Heart right ventricle (tissue), 16 donors: ENCODE data around the gene FRMD3. TPM values are rescaled to one million over a fixed set of nuclear protein-coding genes. Genes with fewer than 3 reads are reported as not detected.

Experiments used
- ATAC-seq, 8 donors: fragments of 200-7000 bp; cut with Tn5 transposase; one replicate each; pipeline ENCODE4 v1.9.1; 2020; ENCODE audit warnings: mild to moderate bottlenecking in 8 of 8, moderate library complexity in 8 of 8, moderate number of reproducible peaks in 1 of 8
- DNase-seq, 2 donors: peaks; one replicate each; pipeline ENCODE4 v3.0.0-alpha.2; 2020
- H3K27ac ChIP-seq, 10 donors: fragments of 200-600 bp; sonication (generic) in 2 of 10; one replicate each; pipeline versions ENCODE4 v1.5.0 to v1.8.0; 2020 to 2022; ENCODE audit warnings: mild to moderate bottlenecking in 3 of 10
- H3K27me3 ChIP-seq, 7 donors: fragments of 200-600 bp; one replicate each; pipeline ENCODE4 v1.8.0; 2021 to 2022; ENCODE audit warnings: mild to moderate bottlenecking in 2 of 7
- H3K36me3 ChIP-seq, 9 donors: fragments of 200-600 bp; sonication (generic) in 1 of 9; one replicate each; pipeline versions ENCODE4 v1.5.0 to v1.8.0; 2020 to 2022; ENCODE audit warnings: mild to moderate bottlenecking in 2 of 9
- H3K4me1 ChIP-seq, 9 donors: fragments of 200-600 bp; sonication (generic) in 1 of 9; one replicate each; pipeline versions ENCODE4 v1.5.0 to v1.8.0; 2020 to 2022; ENCODE audit warnings: mild to moderate bottlenecking in 4 of 9
- H3K4me3 ChIP-seq, 10 donors: fragments of 200-600 bp; sonication (generic) in 2 of 10; one replicate each; pipeline versions ENCODE4 v1.5.0 to v1.8.0; 2020 to 2022; ENCODE audit warnings: mild to moderate bottlenecking in 7 of 10, moderate library complexity in 2 of 10
- H3K9me3 ChIP-seq, 11 donors: fragments of 200-600 bp in 10 of 11; sonication (generic) in 2 of 11; one replicate each; pipeline versions ENCODE4 v1.5.0 to v1.8.0; 2013 to 2022; ENCODE audit warnings: mild to moderate bottlenecking in 2 of 11, control low read depth in 1 of 11, moderate library complexity in 1 of 11
- WGBS, 2 donors: extraction: QIAGEN DNeasy Blood & Tissue Kit; methylation state at CpG; one replicate each; pipeline ENCODE4 v1.1.7; 2013; ENCODE audit warnings: inconsistent platforms in 1 of 2; 5-methylcytosine and 5-hydroxymethylcytosine counted together
- intact Hi-C, 10 donors: fragments of 100-400 bp; cut with DNase I; formaldehyde crosslinking; loops; one replicate each; pipeline versions ENCODE4 v1.11.1 to v1.14.2; 2022
- polyA plus RNA-seq, 2 donors: library from polyadenylated mRNA; stranded (reverse); fragments of 200-250 nt; gene quantifications; one replicate each; pipeline ENCODE4 v1.2.3, GENCODE V29; 2013
- total RNA-seq, 10 donors: library from RNA; stranded (reverse); fragmentation: NEBNext Ultra II Directional in 3 of 10; extraction: Animal tissue kit (Norgen Biotek cat#: 25700) in 3 of 10; gene quantifications; one replicate each; pipeline versions ENCODE4 v1.2.1 to v1.2.4, GENCODE V29; 2021 to 2023
- TF ChIP-seq, protein P1 (sequence below), 9 donors: fragments of 200-600 bp; sonication (generic) in 2 of 9; IDR thresholded peaks; one replicate each; pipeline versions ENCODE4 v1.5.0 to v1.8.0; 2021 to 2022; ENCODE audit warnings: antibody characterized with exemption in 9 of 9, mild to moderate bottlenecking in 5 of 9, moderate library complexity in 1 of 9
- donor health status: Arrhythmogenic right ventricular cardiomyopathy.
- donor health status: ischemic (EF 13 %, LVEDD 7.1; RV severe dilation, severe dysfunction).
- donor health status: healthy with polysubstance abuse.
- donor health status: DM: no; HTN: yes; CAD: no.
- donor health status: DM: no; HTN: no; CAD: no.
- donor health status: ischemic (EF 25% LVEDD 6.9; RV normal size, moderate dysfunction).
- donor health status: ischemic (EF 25% LVEDD 5.7; RV mildly dilated, moderate dysfunction).
- donor health status: healthy.
- donor health status: DM: yes; HTN: yes; CAD: no.
- donor health status: Ischemic cardiomyopathy.
- donor health status: ischemic (EF 35%, LVEDD 5.7; RV mildly dilated, moderate dysfunction).
- donor health status: nonischemic (EF 11% LVEDD 7.7; RV severe dilation, severe dysfunction).
- donor health status: DM: yes; HTN: yes; CAD: no.
- donor health status: PGD.
- donor health status: ischemic (EF 29% LVEDD 5.4; RV normal size, mild dysfunction).
- donor health status: nonischemic (EF 23%, LVEDD 6.1; RV moderate dilation, normal function).

Gene FRMD3
- total and polyA plus RNA-seq, 12 donors = 23.1 to 145 (median 98.8) TPM

GRCh38 chr9:83234541-83234940 lies 303.7 kb downstream of the FRMD3 start:
- DNase-seq (peak in 1 of 2 donors; percentile 35), ATAC-seq (peak in 7 of 8 donors; percentile 61 to 85 (median 78))
- intact Hi-C loops = no loop called here
- no peaks in the 10 kb centered on the region for H3K36me3 ChIP-seq
- H3K9me3 ChIP-seq = peaks cover 0 to 7% (median 0%) of the 10 kb centered on the region in 11 donors
- H3K4me1 ChIP-seq = peaks cover 0 to 42% (median 23%) of the 10 kb centered on the region in 9 donors
- no peaks in the 10 kb centered on the region for H3K27me3 ChIP-seq
- WGBS, 2 donors = 23 to 35% methylated on average over 3 of the region's 3 CpGs
- TF ChIP-seq, protein P1, sequence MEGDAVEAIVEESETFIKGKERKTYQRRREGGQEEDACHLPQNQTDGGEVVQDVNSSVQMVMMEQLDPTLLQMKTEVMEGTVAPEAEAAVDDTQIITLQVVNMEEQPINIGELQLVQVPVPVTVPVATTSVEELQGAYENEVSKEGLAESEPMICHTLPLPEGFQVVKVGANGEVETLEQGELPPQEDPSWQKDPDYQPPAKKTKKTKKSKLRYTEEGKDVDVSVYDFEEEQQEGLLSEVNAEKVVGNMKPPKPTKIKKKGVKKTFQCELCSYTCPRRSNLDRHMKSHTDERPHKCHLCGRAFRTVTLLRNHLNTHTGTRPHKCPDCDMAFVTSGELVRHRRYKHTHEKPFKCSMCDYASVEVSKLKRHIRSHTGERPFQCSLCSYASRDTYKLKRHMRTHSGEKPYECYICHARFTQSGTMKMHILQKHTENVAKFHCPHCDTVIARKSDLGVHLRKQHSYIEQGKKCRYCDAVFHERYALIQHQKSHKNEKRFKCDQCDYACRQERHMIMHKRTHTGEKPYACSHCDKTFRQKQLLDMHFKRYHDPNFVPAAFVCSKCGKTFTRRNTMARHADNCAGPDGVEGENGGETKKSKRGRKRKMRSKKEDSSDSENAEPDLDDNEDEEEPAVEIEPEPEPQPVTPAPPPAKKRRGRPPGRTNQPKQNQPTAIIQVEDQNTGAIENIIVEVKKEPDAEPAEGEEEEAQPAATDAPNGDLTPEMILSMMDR (IDR thresholded peaks at IDR 0.05) = no peak
- peak overlapping the region in 6 of 10 donors; percentile 35 to 68 (median 50) for H3K27ac ChIP-seq
- H3K4me3 ChIP-seq = no peak overlapping the region

- WGBS, 2 donors = 57 to 59% methylated on average over 2 of the region's 2 CpGs
- ATAC-seq = peak in 5 of 8 donors; percentile 38 to 75 (median 53)
These were observed 304.6 kb downstream of the FRMD3 start for GRCh38 chr9:83233647-83234046.

GRCh38 chr9:83231039-83231438 lies 307.2 kb downstream of the FRMD3 start:
- Histone ChIP-seq H3K27ac (peak overlapping the region in 2 of 10 donors; percentile 43 to 63), H3K4me1 (peaks cover 0 to 35% (median 14%) of the 10 kb centered on the region in 9 donors), H3K36me3 (no peaks in the 10 kb centered on the region), H3K27me3 (no peaks in the 10 kb centered on the region), H3K9me3 (peaks cover 0 to 14% (median 0%) of the 10 kb centered on the region in 11 donors), H3K4me3 (no peak overlapping the region)
- TF ChIP-seq, protein P1 (IDR thresholded peaks at IDR 0.05) = peak in 4 of 9 donors; percentile 31 to 79 (median 56)
- 7 to 26% methylated on average over 1 of the region's 1 CpG for WGBS, 2 donors
- peak in 4 of 8 donors; percentile 68 to 86 (median 78) for ATAC-seq
- peak in 1 of 2 donors; percentile 54 for DNase-seq
- intact Hi-C loops = no loop called here

More at GRCh38 chr9:83233647-83234046, 304.6 kb downstream of the FRMD3 start:
- peak overlapping the region in 6 of 10 donors; percentile 35 to 68 (median 50) for H3K27ac ChIP-seq
- TF ChIP-seq, protein P1 (IDR thresholded peaks at IDR 0.05) = no peak
- H3K27me3 ChIP-seq = no peaks in the 10 kb centered on the region
- no peak overlapping the region for H3K4me3 ChIP-seq
- H3K36me3 ChIP-seq = no peaks in the 10 kb centered on the region
- no peak for DNase-seq
- peaks cover 0 to 14% (median 0%) of the 10 kb centered on the region in 11 donors for H3K9me3 ChIP-seq
- intact Hi-C loops = no loop called here
- H3K4me1 ChIP-seq = peaks cover 0 to 35% (median 15%) of the 10 kb centered on the region in 9 donors

DNA sequence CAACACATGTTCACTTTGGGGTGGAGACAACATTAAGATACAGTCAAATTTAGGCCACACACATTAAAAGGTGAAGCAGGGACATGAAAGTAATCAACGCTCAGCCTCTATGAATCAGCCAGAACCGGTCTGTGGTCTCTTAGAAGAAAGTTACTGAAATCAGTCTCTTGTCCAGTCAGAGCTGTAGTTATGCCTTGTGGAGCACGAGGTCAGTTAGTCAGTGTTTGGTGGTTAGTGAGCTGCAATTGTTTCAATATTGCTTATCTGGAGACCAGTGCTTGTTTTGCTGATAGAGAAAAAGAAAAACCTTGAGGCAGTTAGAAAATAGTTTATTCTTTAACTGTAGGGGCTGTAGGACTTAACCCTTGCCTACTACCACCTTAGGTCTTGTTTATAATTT lies 317.5 kb downstream of the FRMD3 start:
- WGBS, 2 donors = 26 to 48% methylated on average over 3 of the region's 3 CpGs
- H3K4me1 ChIP-seq = peaks cover 0 to 29% (median 23%) of the 10 kb centered on the region in 9 donors

More for the DNA sequence above, 317.5 kb downstream of the FRMD3 start:
- H3K4me3 ChIP-seq = no peak overlapping the region
- TF ChIP-seq, protein P1 (IDR thresholded peaks at IDR 0.05) = no peak
- no peaks in the 10 kb centered on the region for H3K9me3 ChIP-seq
- peak in 3 of 8 donors; percentile 32 to 55 (median 34) for ATAC-seq
- no peaks in the 10 kb centered on the region for H3K27me3 ChIP-seq
- intact Hi-C loops = no loop called here
- H3K36me3 ChIP-seq = no peaks in the 10 kb centered on the region
- peak overlapping the region in 5 of 10 donors; percentile 26 to 84 (median 78) for H3K27ac ChIP-seq
- DNase-seq = no peak
